Measurements from ENCODE around the gene ENOX1. TPM values are rescaled to one million over a fixed set of nuclear protein-coding genes. Genes with fewer than 3 reads are reported as not detected.

Gene ENOX1
- total RNA-seq, 2 donors from 2014 or later = 0.33 TPM; not detected in 1

DNA sequence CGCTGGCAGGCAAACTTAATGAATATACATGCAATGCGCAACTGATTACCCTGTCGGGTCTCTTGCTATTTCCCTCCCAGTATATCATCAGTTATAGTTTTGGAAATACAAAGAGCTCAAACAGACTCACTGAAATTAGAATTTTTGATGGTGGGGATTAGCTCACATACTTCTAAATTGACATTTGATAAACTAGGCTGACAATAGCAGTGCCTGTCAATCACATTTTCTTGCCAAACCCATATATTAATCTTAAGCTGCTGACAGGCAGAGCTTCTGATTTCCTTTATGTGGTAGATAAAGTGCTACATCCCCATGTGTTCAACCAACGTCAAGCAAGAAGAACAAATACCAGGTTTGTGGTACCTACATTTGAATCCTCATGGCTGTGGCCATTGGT, 521.7 kb downstream of the ENOX1 start:
- TF ChIP-seq, protein P1, sequence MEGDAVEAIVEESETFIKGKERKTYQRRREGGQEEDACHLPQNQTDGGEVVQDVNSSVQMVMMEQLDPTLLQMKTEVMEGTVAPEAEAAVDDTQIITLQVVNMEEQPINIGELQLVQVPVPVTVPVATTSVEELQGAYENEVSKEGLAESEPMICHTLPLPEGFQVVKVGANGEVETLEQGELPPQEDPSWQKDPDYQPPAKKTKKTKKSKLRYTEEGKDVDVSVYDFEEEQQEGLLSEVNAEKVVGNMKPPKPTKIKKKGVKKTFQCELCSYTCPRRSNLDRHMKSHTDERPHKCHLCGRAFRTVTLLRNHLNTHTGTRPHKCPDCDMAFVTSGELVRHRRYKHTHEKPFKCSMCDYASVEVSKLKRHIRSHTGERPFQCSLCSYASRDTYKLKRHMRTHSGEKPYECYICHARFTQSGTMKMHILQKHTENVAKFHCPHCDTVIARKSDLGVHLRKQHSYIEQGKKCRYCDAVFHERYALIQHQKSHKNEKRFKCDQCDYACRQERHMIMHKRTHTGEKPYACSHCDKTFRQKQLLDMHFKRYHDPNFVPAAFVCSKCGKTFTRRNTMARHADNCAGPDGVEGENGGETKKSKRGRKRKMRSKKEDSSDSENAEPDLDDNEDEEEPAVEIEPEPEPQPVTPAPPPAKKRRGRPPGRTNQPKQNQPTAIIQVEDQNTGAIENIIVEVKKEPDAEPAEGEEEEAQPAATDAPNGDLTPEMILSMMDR (conservative IDR thresholded peaks at IDR 0.05) = no peak
- DNase-seq = no peak
- 30 to 53% methylated on average over 2 to 4 of the region's 4 CpGs for WGBS, 2 experiments (ENCODE audit: insufficient coverage in 1 of 2, insufficient read length in 1 of 2)
- Mint-ChIP-seq H3K36me3 (ENCODE audit: low read depth) (no peaks in the 10 kb centered on the region), H3K9me3 (peaks cover 3% of the 10 kb centered on the region), H3K4me1 (peaks cover 36% of the 10 kb centered on the region), H3K4me3 (no peak overlapping the region), H3K27ac (no peak overlapping the region), H3K27me3 (ENCODE audit: insufficient read depth) (peaks cover 3% of the 10 kb centered on the region)
- Histone ChIP-seq H3K4me3 (ENCODE audit: low read length) (no peak overlapping the region), H3K9ac (ENCODE audit: extremely low read depth, low read length, poor library complexity, severe bottlenecking) (no peak overlapping the region), H3K27ac (ENCODE audit: low read depth, low read length) (no peak overlapping the region), H3K27me3 (ENCODE audit: control insufficient read depth, insufficient read depth, low read length, poor library complexity, severe bottlenecking) (no peaks in the 10 kb centered on the region), H3K36me3 (ENCODE audit: control insufficient read depth, insufficient read depth, low read length) (no peaks in the 10 kb centered on the region), H3K4me1 (ENCODE audit: control insufficient read depth, insufficient read depth, low read length) (peaks cover 21% of the 10 kb centered on the region), H3K9me3 (ENCODE audit: control insufficient read depth, low read length) (no peaks in the 10 kb centered on the region)

DNA sequence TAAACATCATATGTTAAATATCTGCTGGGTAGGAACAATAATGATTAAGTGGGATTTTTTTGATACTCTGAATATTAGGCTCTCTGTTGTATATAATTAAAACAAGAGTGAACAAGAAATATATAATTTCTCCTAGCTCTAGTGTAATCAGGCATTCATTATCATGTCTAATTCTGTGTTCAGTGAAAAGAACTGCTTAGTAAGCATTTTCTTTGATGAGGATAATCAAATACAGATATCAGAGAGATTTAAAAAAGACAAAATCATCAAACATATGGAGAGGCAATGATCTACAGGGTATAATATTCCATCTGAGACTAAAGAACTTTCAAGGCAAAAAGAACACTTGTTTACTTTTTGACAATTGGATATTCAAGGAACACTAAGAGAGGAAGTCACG, 522.3 kb downstream of the ENOX1 start:
- Histone ChIP-seq H3K36me3 (ENCODE audit: control insufficient read depth, insufficient read depth, low read length) (no peaks in the 10 kb centered on the region), H3K27ac (ENCODE audit: low read depth, low read length) (no peak overlapping the region), H3K4me3 (ENCODE audit: low read length) (no peak overlapping the region), H3K9ac (ENCODE audit: extremely low read depth, low read length, poor library complexity, severe bottlenecking) (no peak overlapping the region), H3K4me1 (ENCODE audit: control insufficient read depth, insufficient read depth, low read length) (peaks cover 21% of the 10 kb centered on the region), H3K9me3 (ENCODE audit: control insufficient read depth, low read length) (no peaks in the 10 kb centered on the region), H3K27me3 (ENCODE audit: control insufficient read depth, insufficient read depth, low read length, poor library complexity, severe bottlenecking) (no peaks in the 10 kb centered on the region)
- no peak for DNase-seq
- H3K36me3 Mint-ChIP-seq (ENCODE audit: low read depth) = no peaks in the 10 kb centered on the region
- H3K9me3 Mint-ChIP-seq = peaks cover 3% of the 10 kb centered on the region
- H3K4me3 Mint-ChIP-seq = no peak overlapping the region
- TF ChIP-seq, protein P1 (conservative IDR thresholded peaks at IDR 0.05) = no peak
- peaks cover 3% of the 10 kb centered on the region for H3K27me3 Mint-ChIP-seq (ENCODE audit: insufficient read depth)
- WGBS, 2 experiments (ENCODE audit: insufficient coverage in 1 of 2, insufficient read length in 1 of 2) = 100% methylated on average over 1 of the region's 1 CpG; no CpG with 5 or more reads in 1 of the 2 experiments
- peaks cover 40% of the 10 kb centered on the region for H3K4me1 Mint-ChIP-seq
- H3K27ac Mint-ChIP-seq = no peak overlapping the region

DNA sequence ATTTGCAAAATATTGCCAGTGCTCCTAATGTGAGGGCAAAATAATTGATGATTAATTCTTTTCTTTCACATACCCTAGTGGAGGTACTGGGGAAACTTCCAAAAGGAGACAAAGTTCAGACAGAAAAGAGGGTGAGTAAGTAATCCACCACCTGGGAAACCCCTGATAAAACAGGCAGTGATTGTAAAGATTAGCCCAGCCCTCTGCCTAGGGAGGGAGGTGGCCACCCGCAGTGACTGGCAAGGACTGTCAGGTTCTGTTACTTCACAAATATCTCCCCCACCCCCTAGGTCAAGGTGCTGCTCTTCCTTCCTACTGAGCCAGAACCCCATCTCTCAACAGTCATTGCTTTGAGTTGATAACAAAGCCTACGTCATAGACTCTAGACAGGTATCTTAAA, 523.7 kb downstream of the ENOX1 start:
- Mint-ChIP-seq H3K27me3 (ENCODE audit: insufficient read depth) (peaks cover 3% of the 10 kb centered on the region), H3K4me1 (peaks cover 29% of the 10 kb centered on the region), H3K9me3 (peaks cover 3% of the 10 kb centered on the region), H3K36me3 (ENCODE audit: low read depth) (no peaks in the 10 kb centered on the region), H3K4me3 (no peak overlapping the region), H3K27ac (no peak overlapping the region)
- Histone ChIP-seq H3K9me3 (ENCODE audit: control insufficient read depth, low read length) (no peaks in the 10 kb centered on the region), H3K36me3 (ENCODE audit: control insufficient read depth, insufficient read depth, low read length) (no peaks in the 10 kb centered on the region), H3K9ac (ENCODE audit: extremely low read depth, low read length, poor library complexity, severe bottlenecking) (no peak overlapping the region), H3K27ac (ENCODE audit: low read depth, low read length) (no peak overlapping the region), H3K4me1 (ENCODE audit: control insufficient read depth, insufficient read depth, low read length) (peaks cover 12% of the 10 kb centered on the region), H3K4me3 (ENCODE audit: low read length) (no peak overlapping the region), H3K27me3 (ENCODE audit: control insufficient read depth, insufficient read depth, low read length, poor library complexity, severe bottlenecking) (no peaks in the 10 kb centered on the region)
- 76% methylated on average over 2 of the region's 2 CpGs; no CpG with 5 or more reads in 1 of the 2 experiments for WGBS, 2 experiments (ENCODE audit: insufficient coverage in 1 of 2, insufficient read length in 1 of 2)
- TF ChIP-seq, protein P1 (conservative IDR thresholded peaks at IDR 0.05) = peak; percentile 15
- DNase-seq = peak; percentile 64

Data from endodermal cell (in vitro differentiated cells).